Omental fat pad (tissue), 4 donors: Measurements from ENCODE around the gene SLC25A20. TPM values are rescaled to one million over a fixed set of nuclear protein-coding genes. Genes with fewer than 3 reads are reported as not detected.

ENCODE experiments used
- ATAC-seq: fragments of 150-250 bp; one replicate; pipeline ENCODE4 v1.9.1; 2016; ENCODE audit warnings: mild to moderate bottlenecking, moderate library complexity; ENCODE audit not compliant: low FRiP score
- DNase-seq: peaks from one replicate; pipeline ENCODE4 v3.0.0-alpha.2; 2019; ENCODE audit warnings: low spot score
- total RNA-seq, 4 donors: library from RNA; depleted of rRNA; stranded (reverse); fragments of >200 nt; gene quantifications; one replicate each; pipeline ENCODE4 v1.1.0, GENCODE V29; 2016
- TF ChIP-seq, protein P1 (sequence below), 3 donors: fragments of 450-650 bp; IDR thresholded peaks; one replicate each; pipeline ENCODE4 v1.5.1; 2016 to 2017; ENCODE audit warnings: antibody characterized with exemption in 3 of 3, mild to moderate bottlenecking in 3 of 3, moderate library complexity in 2 of 3

The SLC25A20 gene
- total RNA-seq, 4 donors from 2014 or later, result 34.0 to 57.8 (median 40.6) TPM

DNA sequence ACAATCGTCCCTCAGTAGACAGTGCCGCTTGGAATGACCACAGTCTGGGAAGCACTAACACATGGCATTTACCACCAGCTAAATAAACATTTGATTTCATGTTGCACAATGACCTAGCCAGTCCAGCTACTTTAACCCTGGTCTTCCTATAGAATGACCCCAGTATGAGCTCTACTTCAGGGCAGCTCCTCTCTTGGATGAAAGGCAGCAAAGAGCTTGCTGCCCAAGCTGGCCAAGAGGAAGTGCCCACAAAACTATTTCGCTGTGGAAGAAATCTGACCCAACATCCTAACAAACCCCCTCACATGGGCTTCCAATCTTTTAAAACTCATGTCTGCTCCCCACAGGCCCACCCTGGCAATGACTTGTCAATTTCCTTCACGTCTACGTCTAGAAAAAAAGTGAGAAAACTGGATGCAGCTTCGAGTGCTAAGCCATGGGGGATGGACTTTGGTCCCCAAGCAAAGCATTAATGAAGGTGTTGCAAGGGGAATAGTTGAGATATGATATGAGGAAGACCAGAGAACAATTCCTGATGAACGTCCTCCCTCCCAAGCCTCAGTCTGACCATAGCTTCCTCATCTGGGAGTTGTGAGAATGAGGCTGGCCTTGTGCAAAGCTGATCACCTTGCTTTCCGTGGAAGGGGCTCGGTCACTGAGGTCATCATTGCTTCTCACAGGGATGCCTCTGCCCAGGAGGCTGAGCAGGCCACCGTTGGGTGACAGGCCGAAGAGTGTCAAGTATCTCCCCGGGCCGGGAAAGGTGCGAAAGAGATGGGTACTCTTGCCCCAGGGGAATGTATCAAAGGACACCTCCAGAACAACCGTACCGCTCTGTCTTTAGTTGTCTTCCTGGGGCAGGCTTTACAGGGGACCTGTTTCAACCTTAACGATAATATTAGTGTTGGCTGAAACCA, 964 bp downstream of the SLC25A20 start:
- TF ChIP-seq, protein P1, sequence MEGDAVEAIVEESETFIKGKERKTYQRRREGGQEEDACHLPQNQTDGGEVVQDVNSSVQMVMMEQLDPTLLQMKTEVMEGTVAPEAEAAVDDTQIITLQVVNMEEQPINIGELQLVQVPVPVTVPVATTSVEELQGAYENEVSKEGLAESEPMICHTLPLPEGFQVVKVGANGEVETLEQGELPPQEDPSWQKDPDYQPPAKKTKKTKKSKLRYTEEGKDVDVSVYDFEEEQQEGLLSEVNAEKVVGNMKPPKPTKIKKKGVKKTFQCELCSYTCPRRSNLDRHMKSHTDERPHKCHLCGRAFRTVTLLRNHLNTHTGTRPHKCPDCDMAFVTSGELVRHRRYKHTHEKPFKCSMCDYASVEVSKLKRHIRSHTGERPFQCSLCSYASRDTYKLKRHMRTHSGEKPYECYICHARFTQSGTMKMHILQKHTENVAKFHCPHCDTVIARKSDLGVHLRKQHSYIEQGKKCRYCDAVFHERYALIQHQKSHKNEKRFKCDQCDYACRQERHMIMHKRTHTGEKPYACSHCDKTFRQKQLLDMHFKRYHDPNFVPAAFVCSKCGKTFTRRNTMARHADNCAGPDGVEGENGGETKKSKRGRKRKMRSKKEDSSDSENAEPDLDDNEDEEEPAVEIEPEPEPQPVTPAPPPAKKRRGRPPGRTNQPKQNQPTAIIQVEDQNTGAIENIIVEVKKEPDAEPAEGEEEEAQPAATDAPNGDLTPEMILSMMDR (IDR thresholded peaks at IDR 0.05), result no peak
- DNase-seq (no peak), ATAC-seq (no peak)

DNA sequence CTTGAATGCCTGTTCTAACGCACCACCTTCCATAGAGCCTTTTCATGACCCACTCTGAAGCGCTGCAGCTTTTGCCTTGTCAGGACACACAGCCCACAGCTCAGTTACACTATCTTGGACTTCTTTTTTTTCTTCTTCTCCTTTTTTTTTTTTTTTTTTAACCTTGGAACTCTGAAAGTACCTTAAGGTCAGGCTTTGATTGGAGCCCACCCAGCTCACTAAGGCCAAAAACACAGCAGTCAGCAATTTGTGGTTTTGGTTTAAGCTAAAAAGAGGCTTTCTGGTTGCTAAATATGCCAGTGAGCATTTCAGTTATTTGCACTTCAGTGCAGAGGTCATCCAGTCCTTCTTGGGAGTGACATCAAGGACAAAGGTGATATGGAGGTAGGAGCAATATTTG, 1.7 kb downstream of the SLC25A20 start:
- ATAC-seq (no peak), DNase-seq (no peak)
- TF ChIP-seq, protein P1 (IDR thresholded peaks at IDR 0.05), result no peak

DNA sequence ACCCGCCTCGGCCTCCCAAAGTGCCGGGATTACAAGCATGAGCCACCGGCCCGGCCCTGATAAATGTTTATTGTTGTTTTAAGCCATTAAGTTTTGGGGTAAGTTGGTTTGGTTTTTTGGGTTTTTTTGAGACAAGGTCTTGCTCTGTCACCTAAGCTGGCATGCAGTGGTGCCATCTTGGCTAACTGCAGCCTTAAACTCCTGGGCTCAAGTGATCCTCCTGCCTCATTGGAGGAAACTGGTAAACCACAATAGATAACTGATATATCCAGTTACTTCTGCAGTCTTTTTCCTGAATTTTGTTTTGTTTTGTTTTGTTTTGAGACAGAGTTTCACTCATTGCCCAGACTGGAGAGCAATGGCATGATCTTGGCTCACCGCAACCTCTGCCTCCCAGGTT, 4.2 kb downstream of the SLC25A20 start:
- no peak for ATAC-seq
- no peak for DNase-seq
- TF ChIP-seq, protein P1 (IDR thresholded peaks at IDR 0.05), result no peak

DNA sequence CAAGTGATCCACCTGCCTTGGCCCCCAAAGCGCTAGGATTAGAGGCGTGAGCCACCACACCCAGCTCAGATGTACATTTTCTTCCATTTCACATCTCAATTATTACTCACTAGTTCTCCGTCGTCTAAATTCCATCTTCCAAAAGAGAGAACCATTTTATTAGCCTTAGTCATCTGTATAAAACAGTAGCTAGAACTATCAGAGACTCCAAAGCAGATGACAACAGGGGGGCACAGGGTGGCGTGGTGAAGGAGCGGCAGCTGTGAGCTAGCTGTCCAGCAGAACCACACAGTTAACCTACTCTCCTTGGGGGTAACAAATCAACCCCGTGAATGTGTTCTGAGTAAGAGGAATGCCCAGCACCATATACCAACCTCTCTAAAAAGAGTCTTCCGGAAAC, 7.1 kb downstream of the SLC25A20 start:
- no peak for ATAC-seq
- TF ChIP-seq, protein P1 (IDR thresholded peaks at IDR 0.05), result no peak
- no peak for DNase-seq

DNA sequence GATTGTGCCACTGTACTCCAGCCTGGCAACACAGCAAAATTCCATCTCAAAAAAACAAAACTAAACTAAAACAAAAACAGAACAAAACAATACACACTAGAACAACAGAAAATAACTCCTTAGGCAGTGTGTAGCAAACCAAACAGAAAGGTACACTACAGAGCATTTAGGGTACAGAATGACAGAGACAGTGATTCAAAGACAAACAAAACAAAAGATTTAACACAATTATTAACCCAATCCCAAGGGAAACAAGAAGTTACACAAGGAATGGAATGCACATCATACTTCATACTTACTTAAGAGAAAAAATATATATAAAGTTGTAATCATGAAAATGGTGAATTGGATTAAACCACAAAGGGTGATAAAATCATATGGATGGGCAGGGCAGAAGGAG, 12.9 kb downstream of the SLC25A20 start:
- TF ChIP-seq, protein P1 (IDR thresholded peaks at IDR 0.05), result no peak
- no peak for ATAC-seq
- DNase-seq, result no peak

DNA sequence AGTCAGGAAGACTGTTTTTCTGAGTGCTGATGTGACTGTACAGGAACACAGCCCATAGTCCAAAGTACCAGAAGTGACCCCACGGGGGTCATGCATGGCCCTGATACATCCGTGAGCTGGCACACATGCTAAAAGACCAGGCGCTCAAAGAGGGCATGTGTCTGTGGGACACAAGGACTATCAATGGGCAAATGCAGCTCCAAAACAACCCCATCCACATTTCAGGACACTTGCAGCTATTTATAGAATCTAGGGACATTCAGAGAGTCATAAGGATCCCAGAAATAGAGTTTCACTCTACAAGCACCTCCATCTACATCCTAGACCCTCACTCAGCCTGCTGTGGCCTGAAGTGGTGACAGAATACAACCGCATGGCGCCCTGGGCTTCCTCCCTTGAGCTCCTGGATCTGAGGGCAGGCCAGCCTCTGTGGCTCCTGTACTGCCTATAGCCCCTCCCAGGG, 17.0 kb downstream of the SLC25A20 start:
- no peak for ATAC-seq
- TF ChIP-seq, protein P1 (IDR thresholded peaks at IDR 0.05), result no peak
- DNase-seq, result no peak

DNA sequence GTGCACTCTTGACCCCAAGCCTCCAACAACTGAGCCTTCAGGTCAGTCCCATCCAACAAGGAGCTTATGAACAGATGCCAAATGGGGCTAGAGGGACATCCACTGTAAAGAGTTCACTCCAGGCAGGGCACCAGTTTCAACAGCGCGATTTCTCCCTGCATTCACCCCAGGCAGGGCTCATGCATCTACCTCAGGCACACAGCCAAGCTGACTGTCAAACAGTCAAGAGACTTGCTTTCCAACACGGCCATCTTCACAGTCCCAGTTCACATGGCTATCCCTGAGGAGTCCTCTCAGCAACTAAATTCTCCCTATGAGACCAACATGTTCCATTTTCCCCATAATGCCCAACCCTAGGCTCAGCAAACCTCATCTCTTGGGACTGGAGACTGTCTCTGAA, 17.7 kb downstream of the SLC25A20 start:
- TF ChIP-seq, protein P1 (IDR thresholded peaks at IDR 0.05), result no peak
- no peak for ATAC-seq
- no peak for DNase-seq
